Transverse colon (tissue), 4 donors: Measurements from ENCODE around the gene EMC1. TPM values are rescaled to one million over a fixed set of nuclear protein-coding genes. Genes with fewer than 3 reads are reported as not detected.

Experiments
- DNase-seq: peaks from one replicate; pipeline ENCODE4 v3.0.0-alpha.2; 2019
- H3K27ac ChIP-seq, 4 donors: fragments of 200-600 bp; sonication (generic); 2 replicates each; pipeline ENCODE4 v1.5.1; 2016 to 2018; ENCODE audit warnings: inconsistent platforms in 4 of 4
- H3K27me3 ChIP-seq: fragments of 200-600 bp; sonication (generic); 2 replicates; pipeline ENCODE4 v1.5.1; 2017; ENCODE audit warnings: inconsistent platforms
- H3K36me3 ChIP-seq, 4 donors: fragments of 200-600 bp; sonication (generic); 2 replicates each; pipeline ENCODE4 v1.5.1; 2017 to 2019; ENCODE audit warnings: inconsistent platforms in 4 of 4
- H3K4me1 ChIP-seq, 4 donors: fragments of 200-600 bp; sonication (generic); 2 replicates each; pipeline ENCODE4 v1.5.1; 2017 to 2020; ENCODE audit warnings: inconsistent platforms in 4 of 4
- H3K4me3 ChIP-seq, 4 donors: fragments of 200-600 bp; sonication (generic); 1 replicate in 1 of 4; 2 replicates in 3 of 4; pipeline versions ENCODE4 v1.5.1 to v1.6.1; 2017 to 2019; ENCODE audit warnings: inconsistent platforms in 4 of 4
- H3K9me3 ChIP-seq, 2 donors: fragments of 200-600 bp; sonication (generic); 2 replicates each; pipeline ENCODE4 v1.5.1; 2017 to 2019; ENCODE audit warnings: inconsistent platforms in 2 of 2
- CTCF ChIP-seq, 5 experiments: fragments of 200-600 bp in 3 of 5; fragments of 450-650 bp in 2 of 5; sonication (generic) in 3 of 5; IDR thresholded peaks; 1 replicate in 2 of 5; 2 replicates in 3 of 5; pipeline ENCODE4 v1.5.1; 2016 to 2017; ENCODE audit warnings: antibody characterized with exemption in 5 of 5, inconsistent platforms in 3 of 5, mild to moderate bottlenecking in 2 of 5, moderate library complexity in 1 of 5
- EP300 ChIP-seq: sonication (generic); formaldehyde crosslinking; IDR thresholded peaks from one replicate; pipeline ENCODE4 v1.6.1; 2017; ENCODE audit warnings: antibody characterized with exemption, low read depth
- POLR2A ChIP-seq: fragments of 450-650 bp; IDR thresholded peaks from one replicate; pipeline ENCODE4 v1.6.1; 2016; ENCODE audit warnings: antibody characterized with exemption, mild to moderate bottlenecking, moderate library complexity
- POLR2AphosphoS5 ChIP-seq, 3 donors: sonication (generic); formaldehyde crosslinking; IDR thresholded peaks; one replicate each; pipeline ENCODE4 v1.6.1; 2016; ENCODE audit warnings: antibody characterized with exemption in 3 of 3
- WGBS, 2 donors: methylation state at CpG; one replicate each; pipeline ENCODE4 v1.1.5; 2018; ENCODE audit warnings: low coverage in 1 of 2; 5-methylcytosine and 5-hydroxymethylcytosine counted together
- in situ Hi-C, 4 donors: fragments of 200-750 bp; cut with MboI; loops; one replicate each; pipeline versions ENCODE4 v1.15.0 to v1.15.1; 2017; ENCODE audit warnings: low sequenced_read_pairs in 3 of 4, low pct_ligation_motif_present in 1 of 4, low pct_unique_long_range_greater_than_20kb in 1 of 4
- intact Hi-C: fragments of 100-400 bp; cut with DNase I; formaldehyde crosslinking; loops from one replicate; pipeline ENCODE4 v1.15.1; 2023; ENCODE audit warnings: low total_unique reads
- total RNA-seq, 4 donors: library from RNA; depleted of rRNA; stranded (reverse); fragments of >200 nt; gene quantifications; one replicate each; pipeline ENCODE4 v1.1.0, GENCODE V29; 2016

Gene EMC1
- total RNA-seq, 4 donors from 2014 or later: 18.3 to 39.7 (median 32.6) TPM

GRCh38 chr1:19199329-19199968, 51.9 kb downstream of the EMC1 start:
- Histone ChIP-seq H3K36me3 (peaks cover 1 to 50% (median 25%) of the 10 kb centered on the region in 4 donors), H3K4me3 (no peak overlapping the region), H3K9me3 (no peaks in the 10 kb centered on the region), H3K4me1 (peaks cover 9 to 25% (median 17%) of the 10 kb centered on the region in 4 donors), H3K27me3 (no peaks in the 10 kb centered on the region), H3K27ac (no peak overlapping the region)
- 87% methylated on average over 3 to 4 of the region's 4 CpGs for WGBS, 2 donors
- TF ChIP-seq CTCF (IDR thresholded peaks at IDR 0.05): no peak
- no peak for TF ChIP-seq EP300
- TF ChIP-seq POLR2A: no peak
- no peak for TF ChIP-seq POLR2AphosphoS5 (IDR thresholded peaks at IDR 0.05)
- DNase-seq: no peak
- in situ Hi-C loops: loop anchor here in 1 of 4 donors (10.0 kb wide), 1 partner anchor 45 kb away; no protein-coding TSS in a partner anchor
- intact Hi-C loops: no loop called here

DNA sequence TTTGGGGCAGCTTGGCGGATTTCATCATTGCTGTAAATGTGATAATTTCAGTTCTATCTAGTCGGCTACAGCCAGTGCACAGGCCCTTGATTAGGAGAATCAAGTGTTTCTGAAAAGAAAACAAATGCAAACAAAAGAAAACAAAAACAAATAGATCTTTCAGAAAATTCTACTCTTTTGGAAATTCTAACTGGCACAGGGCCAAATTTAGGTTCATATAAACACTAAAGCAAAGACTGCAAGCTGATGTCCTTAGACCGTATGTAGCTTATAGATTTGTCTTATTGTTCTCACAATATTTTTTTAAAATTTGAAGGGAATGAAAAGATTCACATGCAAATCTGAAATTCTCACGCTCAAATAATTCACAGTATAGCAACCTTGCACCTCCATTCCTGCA, 52.5 kb downstream of the EMC1 start:
- intact Hi-C loops: no loop called here
- no peaks in the 10 kb centered on the region for H3K9me3 ChIP-seq
- in situ Hi-C loops: loop anchor here in 1 of 4 donors (10.0 kb wide), 1 partner anchor 46 kb away; no protein-coding TSS in a partner anchor
- no peak for DNase-seq
- WGBS, 2 donors: 84 to 92% methylated on average over 4 of the region's 4 CpGs
- no peak overlapping the region for H3K4me3 ChIP-seq
- H3K4me1 ChIP-seq: peaks cover 8 to 19% (median 13%) of the 10 kb centered on the region in 4 donors
- peaks cover 1 to 56% (median 28%) of the 10 kb centered on the region in 4 donors for H3K36me3 ChIP-seq
- H3K27me3 ChIP-seq: no peaks in the 10 kb centered on the region
- TF ChIP-seq CTCF (IDR thresholded peaks at IDR 0.05) (no peak), EP300 (no peak), POLR2AphosphoS5 (IDR thresholded peaks at IDR 0.05) (no peak), POLR2A (no peak)
- no peak overlapping the region for H3K27ac ChIP-seq

DNA sequence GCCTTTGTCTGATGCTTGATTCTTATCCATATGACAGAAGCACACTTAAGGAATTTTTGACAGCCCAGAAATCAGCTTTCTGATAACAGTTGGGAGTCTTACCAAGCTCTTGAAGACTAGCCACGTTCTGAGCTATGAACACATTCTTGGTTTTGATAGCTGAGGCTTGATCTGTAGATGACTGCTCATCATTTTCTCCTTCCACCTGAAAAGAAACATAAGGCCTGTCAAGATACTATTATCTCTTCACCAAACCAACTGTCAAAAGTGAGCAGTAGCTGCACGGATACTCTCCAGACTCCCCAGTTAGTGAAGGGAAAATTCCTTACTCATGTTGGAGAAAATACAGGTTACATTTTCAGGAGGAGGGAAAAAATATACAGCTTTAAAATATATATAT, 53.5 kb downstream of the EMC1 start:
- in situ Hi-C loops: loop anchor here in 1 of 4 donors (10.0 kb wide), 1 partner anchor 47 kb away; no protein-coding TSS in a partner anchor
- WGBS, 2 donors: 86 to 89% methylated on average over 1 to 2 of the region's 2 CpGs

More for the DNA sequence above, 53.5 kb downstream of the EMC1 start:
- peaks cover 0 to 9% (median 5%) of the 10 kb centered on the region in 4 donors for H3K4me1 ChIP-seq
- TF ChIP-seq EP300 (no peak), POLR2AphosphoS5 (IDR thresholded peaks at IDR 0.05) (no peak), POLR2A (no peak), CTCF (IDR thresholded peaks at IDR 0.05) (no peak)
- no peak overlapping the region for H3K27ac ChIP-seq
- no peaks in the 10 kb centered on the region for H3K9me3 ChIP-seq
- intact Hi-C loops: no loop called here
- DNase-seq: no peak
- H3K36me3 ChIP-seq: peaks cover 1 to 66% (median 33%) of the 10 kb centered on the region in 4 donors
- H3K4me3 ChIP-seq: no peak overlapping the region
- no peaks in the 10 kb centered on the region for H3K27me3 ChIP-seq
